Measurements from ENCODE around the gene MAP3K20. TPM values are rescaled to one million over a fixed set of nuclear protein-coding genes. Genes with fewer than 3 reads are reported as not detected.

Gene MAP3K20
- total RNA-seq, 6 donors from 2014 or later: 16.3 to 41.7 (median 34.7) TPM

DNA sequence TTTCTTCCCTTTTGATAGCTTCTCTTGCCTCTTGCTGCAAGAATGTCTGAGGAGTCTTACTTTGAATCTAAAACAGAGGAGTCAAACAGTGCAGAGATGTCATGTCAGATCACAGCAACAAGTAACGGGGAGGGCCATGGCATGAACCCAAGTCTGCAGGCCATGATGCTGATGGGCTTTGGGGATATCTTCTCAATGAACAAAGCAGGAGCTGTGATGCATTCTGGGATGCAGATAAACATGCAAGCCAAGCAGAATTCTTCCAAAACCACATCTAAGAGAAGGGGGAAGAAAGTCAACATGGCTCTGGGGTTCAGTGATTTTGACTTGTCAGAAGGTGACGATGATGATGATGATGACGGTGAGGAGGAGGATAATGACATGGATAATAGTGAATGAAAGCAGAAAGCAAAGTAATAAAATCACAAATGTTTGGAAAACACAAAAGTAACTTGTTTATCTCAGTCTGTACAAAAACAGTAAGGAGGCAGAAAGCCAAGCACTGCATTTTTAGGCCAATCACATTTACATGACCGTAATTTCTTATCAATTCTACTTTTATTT, 145.6 kb downstream of the MAP3K20 start:
- TF ChIP-seq EP300 (IDR thresholded peaks at IDR 0.05) (no peak), POLR2AphosphoS5 (IDR thresholded peaks at IDR 0.05) (no peak)

DNA sequence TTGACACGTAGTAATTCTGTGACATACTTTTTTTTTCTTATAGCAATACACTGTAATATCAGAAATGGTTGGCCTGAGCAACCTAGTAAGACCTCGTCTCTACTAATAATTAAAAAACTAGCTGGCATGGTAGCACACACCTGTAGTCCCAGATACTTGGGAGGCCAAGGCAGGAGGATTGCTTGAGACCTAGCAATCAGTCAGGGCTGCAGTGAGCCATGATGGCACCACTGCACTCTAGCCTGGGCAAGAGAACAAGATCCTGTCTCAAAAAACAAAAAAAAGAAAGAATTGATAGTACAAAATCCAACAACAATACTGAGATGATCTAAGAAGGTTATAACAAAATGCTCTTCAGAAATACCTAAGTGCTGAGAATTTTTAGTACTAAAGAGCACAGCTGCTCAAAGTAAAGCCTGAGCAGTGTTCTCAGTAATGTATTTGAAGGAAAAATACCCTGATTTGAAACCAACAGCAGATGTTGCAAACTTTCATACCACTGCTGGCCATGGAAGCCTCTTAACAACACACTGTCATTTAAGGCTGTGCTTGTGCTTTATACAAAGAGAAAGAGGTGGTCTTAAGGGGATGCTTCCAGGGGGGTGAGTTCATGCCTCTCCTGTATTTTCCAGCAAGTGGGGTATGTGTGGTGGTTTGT, 146.4 kb downstream of the MAP3K20 start:
- Histone ChIP-seq H3K27me3 (no peaks in the 10 kb centered on the region), H3K9me3 (no peaks in the 10 kb centered on the region), H3K36me3 (no peaks in the 10 kb centered on the region), H3K4me1 (peaks cover 0 to 16% (median 10%) of the 10 kb centered on the region in 4 donors), H3K27ac (no peak overlapping the region), H3K4me3 (no peak overlapping the region)
- ATAC-seq (ENCODE audit: low FRiP score in 2 of 2) (no peak), DNase-seq (no peak)
- no peak for TF ChIP-seq EP300 (IDR thresholded peaks at IDR 0.05)
- 93 to 95% methylated on average over 2 of the region's 2 CpGs for WGBS, 2 donors

More for the DNA sequence above, 145.6 kb downstream of the MAP3K20 start:
- Histone ChIP-seq H3K36me3 (no peaks in the 10 kb centered on the region), H3K4me3 (no peak overlapping the region), H3K4me1 (peaks cover 0 to 14% (median 9%) of the 10 kb centered on the region in 4 donors), H3K9me3 (no peaks in the 10 kb centered on the region), H3K27ac (no peak overlapping the region), H3K27me3 (no peaks in the 10 kb centered on the region)
- WGBS, 2 donors: 85 to 89% methylated on average over 4 of the region's 4 CpGs
- no peak for ATAC-seq (ENCODE audit: low FRiP score in 2 of 2)
- no peak for DNase-seq

DNA sequence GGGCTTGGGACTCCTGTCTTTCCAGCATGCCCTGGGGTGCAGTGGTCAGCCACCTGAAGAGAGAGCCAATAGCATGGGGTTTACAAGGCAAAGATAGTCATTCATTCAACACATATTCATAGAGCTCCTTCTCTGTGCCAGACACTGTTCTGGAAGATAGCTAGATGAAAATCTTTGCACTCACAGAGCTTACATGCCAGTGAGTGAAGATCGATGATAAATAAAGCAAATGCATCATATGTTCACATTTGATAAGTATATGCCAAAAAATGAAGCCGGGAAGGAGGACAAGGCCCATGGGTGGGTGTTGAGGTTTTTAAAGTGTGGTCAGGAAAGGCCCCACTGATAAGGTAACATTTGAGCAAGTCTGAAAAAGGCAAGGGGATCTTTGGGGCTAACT, 148.2 kb downstream of the MAP3K20 start:
- no peak for DNase-seq
- ATAC-seq (ENCODE audit: low FRiP score in 2 of 2): no peak
- H3K9me3 ChIP-seq: no peaks in the 10 kb centered on the region
- no peaks in the 10 kb centered on the region for H3K36me3 ChIP-seq
- TF ChIP-seq POLR2A (IDR thresholded peaks at IDR 0.05): no peak
- no peak for TF ChIP-seq EP300 (IDR thresholded peaks at IDR 0.05)
- TF ChIP-seq, protein P1, sequence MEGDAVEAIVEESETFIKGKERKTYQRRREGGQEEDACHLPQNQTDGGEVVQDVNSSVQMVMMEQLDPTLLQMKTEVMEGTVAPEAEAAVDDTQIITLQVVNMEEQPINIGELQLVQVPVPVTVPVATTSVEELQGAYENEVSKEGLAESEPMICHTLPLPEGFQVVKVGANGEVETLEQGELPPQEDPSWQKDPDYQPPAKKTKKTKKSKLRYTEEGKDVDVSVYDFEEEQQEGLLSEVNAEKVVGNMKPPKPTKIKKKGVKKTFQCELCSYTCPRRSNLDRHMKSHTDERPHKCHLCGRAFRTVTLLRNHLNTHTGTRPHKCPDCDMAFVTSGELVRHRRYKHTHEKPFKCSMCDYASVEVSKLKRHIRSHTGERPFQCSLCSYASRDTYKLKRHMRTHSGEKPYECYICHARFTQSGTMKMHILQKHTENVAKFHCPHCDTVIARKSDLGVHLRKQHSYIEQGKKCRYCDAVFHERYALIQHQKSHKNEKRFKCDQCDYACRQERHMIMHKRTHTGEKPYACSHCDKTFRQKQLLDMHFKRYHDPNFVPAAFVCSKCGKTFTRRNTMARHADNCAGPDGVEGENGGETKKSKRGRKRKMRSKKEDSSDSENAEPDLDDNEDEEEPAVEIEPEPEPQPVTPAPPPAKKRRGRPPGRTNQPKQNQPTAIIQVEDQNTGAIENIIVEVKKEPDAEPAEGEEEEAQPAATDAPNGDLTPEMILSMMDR (IDR thresholded peaks at IDR 0.05): no peak
- H3K4me1 ChIP-seq: peaks cover 0 to 8% (median 3%) of the 10 kb centered on the region in 4 donors
- WGBS, 2 donors: 86 to 92% methylated on average over 2 of the region's 2 CpGs
- no peaks in the 10 kb centered on the region for H3K27me3 ChIP-seq
- no peak overlapping the region for H3K27ac ChIP-seq
- H3K4me3 ChIP-seq: no peak overlapping the region

DNA sequence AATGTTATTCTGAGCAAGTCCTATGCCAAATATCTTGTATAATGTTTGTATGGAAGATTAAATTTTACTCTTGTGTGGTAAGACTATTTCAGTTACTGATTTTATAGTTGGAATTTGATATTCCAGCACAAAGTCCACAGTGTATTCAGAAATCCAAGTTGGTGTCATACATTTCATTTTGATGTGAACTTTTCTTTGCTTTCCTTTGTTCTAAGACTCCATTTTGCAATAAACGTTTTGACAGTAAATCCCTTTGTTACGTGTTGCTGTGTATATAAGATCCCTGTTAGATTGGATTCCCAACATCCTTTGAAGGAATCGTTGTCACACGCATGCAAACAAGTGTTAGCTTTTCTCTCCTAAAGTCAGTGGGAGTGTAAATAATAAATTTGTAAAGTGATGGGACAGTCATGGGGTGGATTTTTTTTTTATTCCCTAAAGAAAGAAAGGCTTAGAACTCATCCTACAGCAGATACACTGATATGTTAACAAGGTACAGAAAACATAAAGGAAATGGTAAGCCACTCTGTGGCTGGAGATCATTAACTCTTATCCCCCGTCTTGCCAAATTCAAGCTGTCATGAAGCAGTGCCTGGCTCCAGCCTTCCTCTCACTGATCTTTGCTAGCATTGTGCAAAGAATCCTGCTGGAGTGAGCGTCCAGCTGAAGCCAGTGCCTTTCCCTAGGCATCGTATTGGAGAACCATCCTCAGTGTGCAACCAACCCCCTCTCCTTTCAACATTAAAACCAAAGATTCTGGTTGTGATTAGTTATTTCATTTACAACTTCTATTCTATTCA, 151.5 kb downstream of the MAP3K20 start:
- 59 to 69% methylated on average over 7 of the region's 7 CpGs for WGBS, 2 donors
- DNase-seq: no peak
- H3K36me3 ChIP-seq: peaks cover 0 to under 1% (median 0%) of the 10 kb centered on the region in 4 donors
- no peak overlapping the region for H3K4me3 ChIP-seq
- no peaks in the 10 kb centered on the region for H3K9me3 ChIP-seq
- ATAC-seq (ENCODE audit: low FRiP score in 2 of 2): no peak
- no peaks in the 10 kb centered on the region for H3K27me3 ChIP-seq
- H3K4me1 ChIP-seq: peaks cover 0 to 14% (median 7%) of the 10 kb centered on the region in 4 donors
- TF ChIP-seq, protein P1 (IDR thresholded peaks at IDR 0.05): no peak
- TF ChIP-seq POLR2A (IDR thresholded peaks at IDR 0.05) (no peak), POLR2AphosphoS5 (IDR thresholded peaks at IDR 0.05) (no peak), EP300 (IDR thresholded peaks at IDR 0.05) (no peak)
- no peak overlapping the region for H3K27ac ChIP-seq

DNA sequence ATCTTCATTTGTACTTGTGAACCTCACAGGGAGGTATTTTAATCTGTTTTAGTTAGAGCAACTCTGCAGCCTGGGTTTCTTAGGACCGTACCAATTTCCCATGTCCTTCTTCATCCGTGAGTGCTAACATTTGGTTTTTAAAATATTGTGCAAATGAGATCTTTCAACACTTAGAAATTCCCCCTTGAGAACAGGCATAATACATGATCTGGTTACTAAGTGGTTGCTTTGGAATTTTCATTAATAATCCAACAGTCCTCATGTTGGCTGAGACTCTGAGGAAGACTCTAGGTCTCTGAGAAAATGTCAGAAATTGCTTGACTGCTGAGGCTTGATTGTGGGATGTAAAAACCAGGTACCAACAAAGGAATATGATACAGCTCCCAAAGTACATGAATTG, 153.4 kb downstream of the MAP3K20 start:
- Histone ChIP-seq H3K9me3 (no peaks in the 10 kb centered on the region), H3K27ac (no peak overlapping the region), H3K36me3 (peaks cover 0 to 20% (median 12%) of the 10 kb centered on the region in 4 donors), H3K4me1 (peaks cover 0 to 14% (median 7%) of the 10 kb centered on the region in 4 donors), H3K27me3 (no peaks in the 10 kb centered on the region), H3K4me3 (no peak overlapping the region)
- TF ChIP-seq, protein P1 (IDR thresholded peaks at IDR 0.05): no peak
- TF ChIP-seq POLR2A (IDR thresholded peaks at IDR 0.05): no peak
- TF ChIP-seq EP300 (IDR thresholded peaks at IDR 0.05): no peak
- no peak for TF ChIP-seq POLR2AphosphoS5 (IDR thresholded peaks at IDR 0.05)
- DNase-seq (no peak), ATAC-seq (ENCODE audit: low FRiP score in 2 of 2) (no peak)
- WGBS, 2 donors: 55 to 60% methylated on average over 2 of the region's 2 CpGs
